ENCODE measurements around the gene ATOH8.
A peak's percentile ranks its signal among the peaks of the same experiment; 100 is the strongest.

ATOH8 gene

DNA sequence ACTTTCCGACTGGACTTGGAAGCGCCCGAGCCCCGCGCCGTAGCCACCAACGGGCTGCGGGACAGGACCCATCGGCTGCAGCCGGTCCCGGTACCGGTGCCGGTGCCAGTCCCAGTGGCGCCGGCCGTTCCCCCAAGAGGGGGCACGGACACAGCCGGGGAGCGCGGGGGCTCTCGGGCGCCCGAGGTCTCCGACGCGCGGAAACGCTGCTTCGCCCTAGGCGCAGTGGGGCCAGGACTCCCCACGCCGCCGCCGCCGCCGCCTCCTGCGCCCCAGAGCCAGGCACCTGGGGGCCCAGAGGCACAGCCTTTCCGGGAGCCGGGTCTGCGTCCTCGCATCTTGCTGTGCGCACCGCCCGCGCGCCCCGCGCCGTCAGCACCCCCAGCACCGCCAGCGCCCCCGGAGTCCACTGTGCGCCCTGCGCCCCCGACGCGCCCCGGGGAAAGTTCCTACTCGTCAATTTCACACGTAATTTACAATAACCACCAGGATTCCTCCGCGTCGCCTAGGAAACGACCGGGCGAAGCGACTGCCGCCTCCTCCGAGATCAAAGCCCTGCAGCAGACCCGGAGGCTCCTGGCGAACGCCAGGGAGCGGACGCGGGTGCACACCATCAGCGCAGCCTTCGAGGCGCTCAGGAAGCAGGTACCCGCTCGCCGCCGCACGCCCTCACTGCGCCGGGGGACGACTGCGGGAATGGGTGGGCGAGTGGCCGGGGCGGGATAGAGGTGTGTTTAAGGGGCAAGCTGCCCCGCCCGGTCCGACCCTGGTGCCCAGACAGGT, 713 bp downstream of the ATOH8 start:
- DNase-seq (ENCODE audit: low read depth in 2 of 2), result peak in 1 of 2 donors; percentile 13

DNA sequence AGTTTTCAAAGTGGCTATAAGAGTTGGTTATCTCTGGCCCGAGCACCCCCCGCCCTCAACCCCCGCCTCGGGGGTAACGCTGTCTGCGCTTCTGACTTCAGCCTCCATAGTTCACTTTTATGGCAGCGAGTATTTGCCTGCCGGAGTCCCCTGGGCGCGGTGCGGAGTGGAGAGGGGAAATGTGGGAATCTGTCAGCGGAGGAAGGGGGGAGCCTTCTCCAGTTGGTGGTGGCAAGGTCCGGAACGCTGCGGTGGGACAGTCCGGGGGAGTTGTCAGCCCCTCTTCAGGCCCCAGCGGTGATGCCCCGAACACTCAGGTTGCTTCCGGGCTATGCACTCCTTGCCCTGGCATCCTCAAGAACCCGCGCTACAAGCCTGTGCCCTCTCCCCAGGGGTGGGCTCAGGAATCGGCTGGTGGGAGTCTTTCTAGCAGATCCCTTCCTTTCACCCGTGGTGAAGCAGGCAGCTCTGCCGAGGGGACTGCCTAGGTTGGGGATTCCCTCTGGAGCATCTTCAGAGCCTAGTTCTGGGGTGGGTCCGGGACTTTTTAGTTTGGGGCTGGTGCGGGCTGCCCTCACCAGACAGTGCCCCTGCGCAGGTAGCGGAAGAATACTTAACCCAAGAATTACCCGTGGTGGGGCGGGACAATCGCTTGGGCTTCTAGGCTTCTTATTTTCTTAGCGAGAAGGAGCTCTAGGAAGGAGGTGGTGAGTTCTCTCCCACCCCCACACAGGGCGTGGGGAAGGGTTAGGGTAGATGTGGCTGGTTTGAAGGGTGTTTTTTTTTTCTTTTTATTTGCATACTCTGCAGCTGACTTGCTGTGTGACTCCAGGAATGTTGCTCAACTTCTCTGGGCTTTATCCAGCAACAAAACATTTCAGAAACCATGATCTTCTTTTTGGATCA, 1.6 kb downstream of the ATOH8 start:
- no peak for DNase-seq (ENCODE audit: low read depth in 2 of 2)

- DNase-seq (ENCODE audit: low read depth in 2 of 2), result no peak
Observed at GRCh38 chr2:85756195-85756594, 2.4 kb downstream of the ATOH8 start.

DNA sequence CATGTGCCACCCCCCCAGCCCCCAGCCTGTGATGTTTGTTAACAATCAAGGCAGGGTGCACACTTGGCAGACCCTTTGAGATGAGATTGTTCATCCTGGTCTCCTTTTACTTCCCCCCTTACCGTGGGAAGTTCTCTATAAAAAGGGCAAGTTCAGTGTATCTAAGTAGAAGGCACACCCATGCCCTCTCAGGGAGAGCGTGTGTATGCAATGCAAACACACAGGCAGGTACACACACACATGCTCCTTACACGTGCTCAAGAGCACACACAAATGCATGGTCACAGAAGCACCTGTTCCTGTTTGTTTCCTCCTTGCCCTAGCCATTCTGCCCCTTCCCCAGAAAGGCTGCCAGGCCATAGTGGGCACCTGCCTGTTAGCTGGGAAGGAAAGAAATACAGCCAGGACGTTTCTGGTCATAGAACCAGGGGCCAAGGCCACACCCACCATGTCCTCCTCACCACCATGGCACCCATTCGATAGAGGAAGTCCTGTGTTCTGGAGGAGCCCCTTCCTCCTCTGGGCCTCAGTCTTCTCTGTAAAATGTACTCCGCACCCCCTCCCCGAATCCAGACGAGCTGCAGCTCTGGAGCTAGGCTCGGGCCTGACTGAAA, 3.1 kb downstream of the ATOH8 start:
- no peak for DNase-seq (ENCODE audit: low read depth in 2 of 2)

- no peak for DNase-seq (ENCODE audit: low read depth in 2 of 2)
Observed at GRCh38 chr2:85757860-85758259, 4.1 kb downstream of the ATOH8 start.

DNA sequence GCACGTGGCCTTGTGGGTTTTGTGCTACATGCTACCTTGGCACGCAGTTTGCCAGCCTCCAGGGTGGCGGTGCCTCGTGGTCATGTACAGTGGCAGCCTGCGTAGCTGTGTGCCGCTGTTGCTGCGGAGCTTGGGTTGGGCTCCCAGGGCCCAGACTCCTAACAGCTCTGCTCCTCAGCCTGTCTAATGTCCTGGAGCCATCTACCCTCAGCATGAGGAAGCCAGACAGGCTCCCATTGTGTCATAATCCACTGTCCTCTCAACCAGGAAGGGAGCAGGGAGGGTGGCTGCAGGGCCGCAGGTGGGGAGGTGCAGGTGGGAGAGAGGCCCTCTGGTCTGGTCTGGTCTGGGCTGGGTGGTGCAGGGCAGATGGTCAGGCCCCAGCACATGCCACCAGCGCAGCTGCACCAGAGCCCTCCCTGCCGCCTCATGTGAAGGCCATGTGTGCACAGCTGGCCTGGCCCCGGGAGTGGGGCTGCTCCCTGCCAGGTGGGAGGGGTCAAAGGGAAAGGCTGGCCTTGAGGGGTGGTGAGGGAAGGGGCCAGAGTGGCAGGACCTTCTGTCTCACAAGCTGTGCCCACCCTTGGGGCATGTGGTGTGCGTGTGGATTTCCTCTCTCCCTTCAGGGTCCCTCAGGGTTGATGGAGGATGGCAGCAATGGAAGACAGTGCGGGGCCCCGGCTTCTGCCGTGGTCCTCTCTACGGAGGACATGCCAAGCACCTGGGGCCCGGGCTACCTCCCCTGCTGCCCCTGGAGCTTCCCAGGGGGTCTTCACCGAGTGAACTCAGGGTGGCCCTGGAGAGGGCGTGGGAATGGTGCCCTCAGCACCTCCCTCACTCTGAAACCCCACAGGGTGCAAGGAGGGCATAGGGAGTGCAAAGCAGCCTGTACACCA, 4.8 kb downstream of the ATOH8 start:
- no peak for DNase-seq (ENCODE audit: low read depth in 2 of 2)

DNA sequence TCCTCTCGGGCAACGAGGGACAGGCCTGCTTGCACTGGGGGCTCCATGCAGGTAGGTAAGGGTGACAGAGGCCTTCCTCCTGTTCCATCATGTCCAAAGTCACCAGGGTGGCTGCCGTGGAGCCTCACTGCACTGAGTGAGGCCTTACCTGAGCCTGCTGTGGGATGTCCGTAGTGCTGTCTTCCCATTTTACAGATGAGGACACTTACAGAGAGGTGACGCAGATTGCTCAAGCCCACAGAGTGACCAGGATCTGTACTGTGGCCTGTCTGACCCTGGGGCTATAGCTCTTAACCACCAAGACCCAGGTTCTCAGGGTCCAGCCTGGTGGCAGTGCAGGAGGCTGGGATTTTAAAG, 5.4 kb downstream of the ATOH8 start:
- DNase-seq (ENCODE audit: low read depth in 2 of 2), result no peak

GRCh38 chr2:85760371-85760770, 6.6 kb downstream of the ATOH8 start:
- DNase-seq (ENCODE audit: low read depth in 2 of 2), result no peak

DNA sequence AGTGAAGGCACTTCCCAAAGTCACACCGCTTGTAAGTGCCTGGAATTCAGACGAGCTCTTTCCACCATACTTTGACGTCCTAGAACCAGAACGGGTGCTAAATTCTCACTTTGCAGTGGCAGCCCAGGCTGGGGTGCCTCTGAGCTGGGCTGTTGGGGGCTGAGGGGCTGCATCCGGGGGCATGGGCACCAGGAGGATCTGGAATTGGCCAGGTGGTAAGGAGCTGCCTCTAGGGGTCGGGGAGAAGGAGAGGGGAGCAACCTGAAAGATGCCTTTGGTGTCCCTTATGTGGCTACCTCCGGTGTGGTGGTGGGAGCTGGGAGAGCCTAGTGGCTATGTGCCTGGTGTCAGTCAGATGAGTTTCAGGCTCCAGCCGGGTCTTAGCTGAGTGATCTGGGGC, 7.1 kb downstream of the ATOH8 start:
- no peak for DNase-seq (ENCODE audit: low read depth in 2 of 2)

DNA sequence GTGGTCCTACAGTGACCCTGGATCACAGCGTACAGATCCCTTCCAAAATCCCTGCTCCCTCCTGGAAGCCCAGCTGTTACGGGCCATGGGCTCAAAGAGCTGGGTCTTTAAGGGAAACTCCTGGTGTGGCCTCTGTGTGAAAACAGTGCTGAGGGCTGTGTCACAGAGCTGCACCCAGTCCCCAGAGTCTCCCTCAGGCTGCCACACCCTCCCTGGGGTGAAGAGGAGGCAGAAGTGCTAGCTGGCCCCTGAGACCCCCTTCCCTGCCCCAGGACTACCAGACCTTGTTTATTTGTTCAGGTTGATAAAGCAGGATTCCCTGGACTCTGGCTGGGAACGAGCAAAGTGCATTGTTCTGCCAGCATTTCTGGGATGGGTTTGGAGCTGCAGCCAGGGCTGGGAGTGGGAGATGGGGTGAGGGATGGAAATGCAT, 7.7 kb downstream of the ATOH8 start:
- no peak for DNase-seq (ENCODE audit: low read depth in 2 of 2)

GRCh38 chr2:85761946-85762345, 8.2 kb downstream of the ATOH8 start:
- DNase-seq (ENCODE audit: low read depth in 2 of 2), result no peak

- DNase-seq (ENCODE audit: low read depth in 2 of 2), result no peak
Observed at GRCh38 chr2:85763132-85763531, 9.3 kb downstream of the ATOH8 start.

DNA sequence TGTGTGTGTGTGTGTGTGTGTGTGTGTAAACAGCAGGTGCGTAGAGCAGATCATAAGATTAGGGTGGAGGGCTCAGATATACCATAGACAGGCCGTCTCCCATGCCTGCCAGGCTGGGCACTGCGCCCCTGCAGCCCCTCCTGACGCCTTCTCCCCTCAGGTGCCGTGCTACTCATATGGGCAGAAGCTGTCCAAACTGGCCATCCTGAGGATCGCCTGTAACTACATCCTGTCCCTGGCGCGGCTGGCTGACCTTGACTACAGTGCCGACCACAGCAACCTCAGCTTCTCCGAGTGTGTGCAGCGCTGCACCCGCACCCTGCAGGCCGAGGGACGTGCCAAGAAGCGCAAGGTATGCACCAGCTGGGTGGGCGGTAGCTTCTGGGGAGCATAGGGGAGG, 10.0 kb downstream of the ATOH8 start:
- no peak for DNase-seq (ENCODE audit: low read depth in 2 of 2)

DNA sequence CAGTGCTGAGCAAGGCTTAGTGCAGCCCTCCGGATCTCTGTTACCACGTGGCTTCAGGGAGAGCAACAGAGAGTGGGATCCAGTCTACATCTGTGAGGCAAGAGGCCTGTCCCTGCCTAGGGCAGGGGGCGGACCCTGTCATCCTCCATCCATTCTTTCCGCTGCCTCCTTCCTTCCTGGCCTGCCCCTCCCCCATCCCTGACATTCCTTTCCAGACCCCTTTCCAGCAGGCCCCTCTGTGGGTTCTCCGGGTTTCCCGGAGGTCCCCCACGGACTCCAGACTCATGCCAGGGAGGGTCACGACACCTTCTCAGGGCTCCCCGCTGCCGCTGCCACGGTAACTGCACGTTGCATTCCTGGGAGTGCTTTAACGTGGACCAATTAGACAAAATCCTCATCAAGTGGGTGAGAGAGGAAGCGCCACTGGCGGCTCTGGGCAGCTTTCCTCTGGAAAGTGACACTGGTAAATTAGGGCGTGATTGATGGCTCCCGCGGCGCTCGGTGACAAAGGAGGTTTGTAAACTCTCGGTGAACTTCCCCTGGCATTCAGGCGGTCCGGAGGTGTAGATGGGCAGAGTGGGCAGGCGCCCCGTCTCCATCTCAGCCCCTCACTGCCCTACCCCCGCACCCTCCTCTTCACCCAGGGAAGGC, 11.4 kb downstream of the ATOH8 start:
- no peak for DNase-seq (ENCODE audit: low read depth in 2 of 2)

- DNase-seq (ENCODE audit: low read depth in 2 of 2), result no peak
Observed at GRCh38 chr2:85766229-85766628, 12.4 kb downstream of the ATOH8 start.

DNA sequence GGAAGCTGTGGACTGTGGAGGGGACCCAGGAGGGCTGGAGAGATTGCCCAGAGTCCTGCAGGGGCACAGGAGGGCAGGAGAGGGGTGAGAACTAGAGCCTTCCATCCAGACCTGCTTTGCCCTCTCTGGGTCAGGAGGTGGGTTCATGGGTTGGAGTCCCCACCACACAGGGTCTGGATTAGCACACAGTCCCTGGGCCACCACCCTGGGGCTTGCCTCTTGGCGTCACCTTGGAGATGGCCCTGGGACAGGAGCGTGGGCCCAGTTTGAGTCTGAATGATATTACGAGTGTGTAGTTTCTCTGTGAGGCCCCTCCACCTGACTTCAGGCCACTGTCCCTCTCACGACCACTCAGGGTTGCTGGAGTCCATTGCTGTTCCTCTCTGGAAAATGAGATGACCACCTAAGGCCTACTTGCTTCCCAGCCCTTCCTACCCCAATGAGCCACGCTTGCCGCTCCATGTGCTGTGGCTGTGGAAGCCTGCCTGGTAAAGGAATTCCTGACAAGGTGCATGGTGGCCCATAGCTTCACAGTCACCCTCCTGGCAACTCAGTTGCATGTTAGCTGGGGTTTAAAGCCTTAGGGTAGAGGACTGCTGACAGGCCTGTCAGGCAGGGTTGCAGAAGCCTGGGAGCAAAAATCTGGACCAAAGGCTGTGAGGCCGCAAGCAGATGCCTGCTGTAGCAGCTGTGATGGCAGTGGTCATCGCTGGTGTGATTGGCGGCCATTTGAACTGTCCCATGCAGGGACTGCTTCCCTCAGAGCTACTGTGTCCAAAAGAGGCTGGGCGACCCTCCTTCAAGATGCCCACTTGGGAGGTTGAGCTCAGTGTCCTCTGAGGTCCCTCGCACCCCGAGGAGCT, 14.2 kb downstream of the ATOH8 start:
- DNase-seq (ENCODE audit: low read depth in 2 of 2), result no peak

- no peak for DNase-seq (ENCODE audit: low read depth in 2 of 2)
Observed at GRCh38 chr2:85768713-85769112, 14.9 kb downstream of the ATOH8 start.

- DNase-seq (ENCODE audit: low read depth in 2 of 2), result no peak
Observed at GRCh38 chr2:85769236-85769982, 15.6 kb downstream of the ATOH8 start.

- DNase-seq (ENCODE audit: low read depth in 2 of 2), result no peak
Observed at GRCh38 chr2:85769983-85770362, 16.2 kb downstream of the ATOH8 start.
